ENCODE data around the gene ABCD3.

Gene ABCD3

GRCh38 chr1:94551449-94551848 is 133.3 kb downstream of the ABCD3 start:
- H3K9ac ChIP-seq (ENCODE audit: low read length), result no peak overlapping the region
- no peak for DNase-seq
- H4K8ac ChIP-seq (ENCODE audit: low read depth, low read length), result no peak overlapping the region
- no peak overlapping the region for H2AFZ ChIP-seq (ENCODE audit: insufficient read depth, low read length, poor library complexity)
- no peak overlapping the region for H2BK5ac ChIP-seq (ENCODE audit: low read depth, low read length, poor library complexity)
- H3K14ac ChIP-seq (ENCODE audit: low read length), result peak overlapping the region; percentile 3
- peaks cover 7% of the 10 kb centered on the region for H3K79me2 ChIP-seq (ENCODE audit: control insufficient read depth, insufficient read depth, low read length, poor library complexity)
- H3K18ac ChIP-seq (ENCODE audit: low read length), result no peak overlapping the region
- no peak overlapping the region for H3K4me3 ChIP-seq (ENCODE audit: low read depth, low read length)
- H2BK120ac ChIP-seq (ENCODE audit: insufficient read depth, low read length, poor library complexity), result peak overlapping the region; percentile 7
- H4K12ac ChIP-seq (ENCODE audit: low read depth, low read length), result no peak overlapping the region
- no peak overlapping the region for H3K4me2 ChIP-seq (ENCODE audit: low read length)
- H3K27ac ChIP-seq (ENCODE audit: low read depth, low read length), result no peak overlapping the region
- H3K4me1 ChIP-seq (ENCODE audit: control insufficient read depth in 1 of 2, insufficient read depth in 2 of 2, low read length in 2 of 2), result peaks cover 32 to 35% of the 10 kb centered on the region in 2 experiments
- H3K23ac ChIP-seq (ENCODE audit: low read length), result no peak overlapping the region
- H3K9me3 ChIP-seq (ENCODE audit: insufficient read depth, low read depth, low read length), result peaks cover 3% of the 10 kb centered on the region
- H3K79me1 ChIP-seq (ENCODE audit: low read length), result peaks cover 32% of the 10 kb centered on the region
- H4K91ac ChIP-seq (ENCODE audit: low read depth, low read length), result peak overlapping the region; percentile 10
- no peaks in the 10 kb centered on the region for H3K36me3 ChIP-seq (ENCODE audit: control insufficient read depth in 1 of 2, insufficient read depth in 2 of 2, low read length in 2 of 2)
- H3K4ac ChIP-seq (ENCODE audit: low read depth, low read length), result no peak overlapping the region
- no peak overlapping the region for H2AK5ac ChIP-seq (ENCODE audit: low read length)
- no CpG with 5 or more reads among the region's 7 CpGs for WGBS (ENCODE audit: extremely low coverage, insufficient coverage, insufficient read length)
- no peaks in the 10 kb centered on the region for H3K27me3 ChIP-seq (ENCODE audit: insufficient read depth, low read length)
- peak overlapping the region; percentile 38 for H2BK12ac ChIP-seq (ENCODE audit: low read length)

GRCh38 chr1:94552071-94552586 is 133.9 kb downstream of the ABCD3 start:
- H3K4ac ChIP-seq (ENCODE audit: low read depth, low read length), result peak overlapping the region; percentile 16
- H3K9me3 ChIP-seq (ENCODE audit: insufficient read depth, low read depth, low read length), result peaks cover 3% of the 10 kb centered on the region
- DNase-seq, result peak in 1 of 2 donors; percentile 54
- no peak overlapping the region for H4K12ac ChIP-seq (ENCODE audit: low read depth, low read length)
- peaks cover 7% of the 10 kb centered on the region for H3K79me2 ChIP-seq (ENCODE audit: control insufficient read depth, insufficient read depth, low read length, poor library complexity)
- H2AFZ ChIP-seq (ENCODE audit: insufficient read depth, low read length, poor library complexity), result no peak overlapping the region
- H3K23ac ChIP-seq (ENCODE audit: low read length), result no peak overlapping the region
- H2BK5ac ChIP-seq (ENCODE audit: low read depth, low read length, poor library complexity), result peak overlapping the region; percentile 8
- H3K79me1 ChIP-seq (ENCODE audit: low read length), result peaks cover 32% of the 10 kb centered on the region
- peaks cover 32 to 35% of the 10 kb centered on the region in 2 experiments for H3K4me1 ChIP-seq (ENCODE audit: control insufficient read depth in 1 of 2, insufficient read depth in 2 of 2, low read length in 2 of 2)
- H3K4me2 ChIP-seq (ENCODE audit: low read length), result no peak overlapping the region
- H2BK12ac ChIP-seq (ENCODE audit: low read length), result peak overlapping the region; percentile 84
- peak overlapping the region; percentile 45 for H2BK120ac ChIP-seq (ENCODE audit: insufficient read depth, low read length, poor library complexity)
- no peak overlapping the region for H3K4me3 ChIP-seq (ENCODE audit: low read depth, low read length)
- H3K36me3 ChIP-seq (ENCODE audit: control insufficient read depth in 1 of 2, insufficient read depth in 2 of 2, low read length in 2 of 2), result no peaks in the 10 kb centered on the region
- H2AK5ac ChIP-seq (ENCODE audit: low read length), result peak overlapping the region; percentile 72
- peak overlapping the region; percentile 64 for H4K91ac ChIP-seq (ENCODE audit: low read depth, low read length)
- H3K9ac ChIP-seq (ENCODE audit: low read length), result no peak overlapping the region
- H4K8ac ChIP-seq (ENCODE audit: low read depth, low read length), result peak overlapping the region; percentile 66
- peak overlapping the region; percentile 70 for H3K14ac ChIP-seq (ENCODE audit: low read length)
- H3K18ac ChIP-seq (ENCODE audit: low read length), result peak overlapping the region; percentile 94
- H3K27ac ChIP-seq (ENCODE audit: low read depth, low read length), result peak overlapping the region; percentile 4
- no CpG with 5 or more reads among the region's 8 CpGs for WGBS (ENCODE audit: extremely low coverage, insufficient coverage, insufficient read length)
- H3K27me3 ChIP-seq (ENCODE audit: insufficient read depth, low read length), result no peaks in the 10 kb centered on the region

- Histone ChIP-seq H3K4me2 (ENCODE audit: low read length) (peak overlapping the region; percentile 26), H3K14ac (ENCODE audit: low read length) (no peak overlapping the region), H2AK5ac (ENCODE audit: low read length) (no peak overlapping the region), H3K4me1 (ENCODE audit: control insufficient read depth in 1 of 2, insufficient read depth in 2 of 2, low read length in 2 of 2) (peaks cover 32 to 35% of the 10 kb centered on the region in 2 experiments), H4K91ac (ENCODE audit: low read depth, low read length) (peak overlapping the region; percentile 81), H3K27me3 (ENCODE audit: insufficient read depth, low read length) (no peaks in the 10 kb centered on the region), H2AFZ (ENCODE audit: insufficient read depth, low read length, poor library complexity) (no peak overlapping the region), H2BK120ac (ENCODE audit: insufficient read depth, low read length, poor library complexity) (peak overlapping the region; percentile 68), H3K9me3 (ENCODE audit: insufficient read depth, low read depth, low read length) (peaks cover 3% of the 10 kb centered on the region), H3K18ac (ENCODE audit: low read length) (no peak overlapping the region), H2BK12ac (ENCODE audit: low read length) (peak overlapping the region; percentile 91), H2BK5ac (ENCODE audit: low read depth, low read length, poor library complexity) (peak overlapping the region; percentile 69), H3K23ac (ENCODE audit: low read length) (no peak overlapping the region), H3K9ac (ENCODE audit: low read length) (no peak overlapping the region), H3K27ac (ENCODE audit: low read depth, low read length) (peak overlapping the region; percentile 74), H4K12ac (ENCODE audit: low read depth, low read length) (no peak overlapping the region), H3K79me1 (ENCODE audit: low read length) (peaks cover 37% of the 10 kb centered on the region), H3K4me3 (ENCODE audit: low read depth, low read length) (no peak overlapping the region), H3K79me2 (ENCODE audit: control insufficient read depth, insufficient read depth, low read length, poor library complexity) (peaks cover 7% of the 10 kb centered on the region), H3K4ac (ENCODE audit: low read depth, low read length) (no peak overlapping the region), H4K8ac (ENCODE audit: low read depth, low read length) (no peak overlapping the region), H3K36me3 (ENCODE audit: control insufficient read depth in 1 of 2, insufficient read depth in 2 of 2, low read length in 2 of 2) (no peaks in the 10 kb centered on the region)
- no CpG with 5 or more reads among the region's 5 CpGs for WGBS (ENCODE audit: extremely low coverage, insufficient coverage, insufficient read length)
- no peak for DNase-seq
These were observed 135.1 kb downstream of the ABCD3 start for GRCh38 chr1:94553323-94553730.

- H3K36me3 ChIP-seq (ENCODE audit: control insufficient read depth in 1 of 2, insufficient read depth in 2 of 2, low read length in 2 of 2), result no peaks in the 10 kb centered on the region
- no peak overlapping the region for H3K4me2 ChIP-seq (ENCODE audit: low read length)
- no peak overlapping the region for H2AK5ac ChIP-seq (ENCODE audit: low read length)
- no peaks in the 10 kb centered on the region for H3K27me3 ChIP-seq (ENCODE audit: insufficient read depth, low read length)
- H2BK12ac ChIP-seq (ENCODE audit: low read length), result peak overlapping the region; percentile 50
- H3K9ac ChIP-seq (ENCODE audit: low read length), result no peak overlapping the region
- no peak overlapping the region for H4K12ac ChIP-seq (ENCODE audit: low read depth, low read length)
- H4K8ac ChIP-seq (ENCODE audit: low read depth, low read length), result peak overlapping the region; percentile 1
- peaks cover 3% of the 10 kb centered on the region for H3K9me3 ChIP-seq (ENCODE audit: insufficient read depth, low read depth, low read length)
- peak overlapping the region; percentile 80 for H3K14ac ChIP-seq (ENCODE audit: low read length)
- WGBS (ENCODE audit: extremely low coverage, insufficient coverage, insufficient read length), result no CpG with 5 or more reads among the region's 4 CpGs
- H2BK5ac ChIP-seq (ENCODE audit: low read depth, low read length, poor library complexity), result peak overlapping the region; percentile 51
- H2AFZ ChIP-seq (ENCODE audit: insufficient read depth, low read length, poor library complexity), result no peak overlapping the region
- no peak overlapping the region for H3K23ac ChIP-seq (ENCODE audit: low read length)
- peaks cover 32 to 35% of the 10 kb centered on the region in 2 experiments for H3K4me1 ChIP-seq (ENCODE audit: control insufficient read depth in 1 of 2, insufficient read depth in 2 of 2, low read length in 2 of 2)
- peak overlapping the region; percentile 3 for H3K4ac ChIP-seq (ENCODE audit: low read depth, low read length)
- DNase-seq, result no peak
- H2BK120ac ChIP-seq (ENCODE audit: insufficient read depth, low read length, poor library complexity), result peak overlapping the region; percentile 84
- H3K79me1 ChIP-seq (ENCODE audit: low read length), result peaks cover 37% of the 10 kb centered on the region
- H3K79me2 ChIP-seq (ENCODE audit: control insufficient read depth, insufficient read depth, low read length, poor library complexity), result peaks cover 7% of the 10 kb centered on the region
- H3K4me3 ChIP-seq (ENCODE audit: low read depth, low read length), result no peak overlapping the region
- peak overlapping the region; percentile 89 for H3K27ac ChIP-seq (ENCODE audit: low read depth, low read length)
- H3K18ac ChIP-seq (ENCODE audit: low read length), result peak overlapping the region; percentile 25
- H4K91ac ChIP-seq (ENCODE audit: low read depth, low read length), result peak overlapping the region; percentile 92
These were observed 135.7 kb downstream of the ABCD3 start for GRCh38 chr1:94553931-94554330.

Measured in trophoblast cell (in vitro differentiated cells and primary cell).